Stimulated activated CD4-positive, alpha-beta T cell treated with anti-CD3 and anti-CD28 coated beads, Interleukin-1b, Interleukin-23, amount 100 ng/mL, for 1 hour (primary cell): Measurements from ENCODE around the gene TTLL10.
"Not testable (repeated sequence)": the region's sequence is repeated elsewhere in the genome, so short reads cannot be mapped to it uniquely, and the experiment has no call there.

Source experiments
- DNase-seq, 2 donors: peaks; one replicate each; pipeline ENCODE4 v3.0.0-alpha.2; 2020; ENCODE audit warnings: low read depth in 2 of 2

TTLL10 gene

DNA sequence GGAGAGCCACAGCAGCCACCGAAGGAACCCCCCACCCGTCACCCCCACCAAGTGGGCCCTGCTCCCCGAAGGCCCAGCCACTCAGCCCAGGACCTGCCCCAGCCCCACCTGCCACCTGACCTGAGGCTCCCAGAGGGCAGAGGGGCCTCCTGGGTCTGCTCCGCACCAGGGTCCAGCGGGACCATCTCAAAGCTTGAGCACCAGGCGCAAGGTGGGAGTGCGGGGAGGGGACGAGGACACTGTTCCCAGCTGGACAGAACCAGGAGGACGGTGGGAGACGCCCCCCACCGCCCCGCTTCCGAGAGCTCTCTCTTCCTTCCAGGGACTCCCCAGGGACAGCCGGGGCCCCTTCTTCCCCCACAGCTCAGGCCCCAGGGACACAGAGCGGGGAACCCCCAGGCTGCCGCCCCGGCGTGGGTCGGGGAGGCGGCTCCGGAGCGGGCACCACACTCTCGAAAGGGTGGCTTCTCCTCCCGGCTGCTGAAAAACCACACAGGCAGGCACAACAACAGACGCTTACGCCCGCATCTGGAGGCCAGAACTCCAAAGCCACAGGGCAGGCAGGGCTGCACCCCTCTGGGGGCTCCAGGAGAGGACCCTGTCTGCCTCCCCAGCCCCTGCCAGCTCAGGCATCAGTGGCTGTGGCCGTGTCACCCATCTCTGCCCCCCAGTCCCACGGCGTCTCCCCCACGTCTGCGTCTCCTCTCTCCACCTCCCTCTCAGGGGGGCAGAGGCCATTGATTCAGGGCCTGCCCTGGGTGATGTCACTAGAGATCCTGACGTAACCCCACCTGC, 1.9 kb upstream of the TTLL10 start:
- no peak for DNase-seq

DNA sequence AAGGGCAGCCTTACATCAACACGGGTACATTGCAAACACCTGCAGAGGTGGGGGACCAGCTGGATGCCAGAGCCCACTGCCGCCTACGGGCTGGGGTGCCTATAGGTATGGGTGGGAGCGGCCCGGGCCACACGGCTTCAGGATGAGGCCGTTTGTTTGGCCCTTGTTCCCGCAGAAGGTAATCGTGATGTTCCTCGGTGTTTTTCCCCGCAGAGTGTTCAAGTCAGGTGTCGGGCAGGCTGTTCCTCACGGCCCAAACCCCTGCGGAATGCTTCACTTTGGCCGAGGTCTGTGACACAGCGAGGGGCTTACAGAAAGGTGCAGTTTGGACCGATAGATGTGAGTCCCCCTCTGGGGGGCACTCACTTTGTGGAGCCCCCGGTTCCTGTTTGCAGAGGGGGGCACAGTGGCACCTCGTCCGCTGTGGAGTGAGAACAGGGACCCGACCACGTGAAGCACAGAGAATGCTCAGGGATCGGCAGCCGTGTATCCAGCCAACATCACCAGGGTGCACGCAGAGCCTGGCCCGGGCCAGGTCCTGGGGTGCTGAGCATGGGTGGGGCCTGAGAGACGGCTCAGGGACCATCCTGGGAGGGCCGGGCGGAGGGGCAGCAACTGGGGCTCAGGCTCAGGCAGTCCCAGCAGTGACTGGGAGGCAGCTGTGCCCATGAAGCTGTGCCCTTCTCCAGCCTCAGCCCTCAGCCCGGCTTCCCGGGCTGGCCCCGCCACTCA, 453 bp upstream of the TTLL10 start:
- no peak for DNase-seq

DNA sequence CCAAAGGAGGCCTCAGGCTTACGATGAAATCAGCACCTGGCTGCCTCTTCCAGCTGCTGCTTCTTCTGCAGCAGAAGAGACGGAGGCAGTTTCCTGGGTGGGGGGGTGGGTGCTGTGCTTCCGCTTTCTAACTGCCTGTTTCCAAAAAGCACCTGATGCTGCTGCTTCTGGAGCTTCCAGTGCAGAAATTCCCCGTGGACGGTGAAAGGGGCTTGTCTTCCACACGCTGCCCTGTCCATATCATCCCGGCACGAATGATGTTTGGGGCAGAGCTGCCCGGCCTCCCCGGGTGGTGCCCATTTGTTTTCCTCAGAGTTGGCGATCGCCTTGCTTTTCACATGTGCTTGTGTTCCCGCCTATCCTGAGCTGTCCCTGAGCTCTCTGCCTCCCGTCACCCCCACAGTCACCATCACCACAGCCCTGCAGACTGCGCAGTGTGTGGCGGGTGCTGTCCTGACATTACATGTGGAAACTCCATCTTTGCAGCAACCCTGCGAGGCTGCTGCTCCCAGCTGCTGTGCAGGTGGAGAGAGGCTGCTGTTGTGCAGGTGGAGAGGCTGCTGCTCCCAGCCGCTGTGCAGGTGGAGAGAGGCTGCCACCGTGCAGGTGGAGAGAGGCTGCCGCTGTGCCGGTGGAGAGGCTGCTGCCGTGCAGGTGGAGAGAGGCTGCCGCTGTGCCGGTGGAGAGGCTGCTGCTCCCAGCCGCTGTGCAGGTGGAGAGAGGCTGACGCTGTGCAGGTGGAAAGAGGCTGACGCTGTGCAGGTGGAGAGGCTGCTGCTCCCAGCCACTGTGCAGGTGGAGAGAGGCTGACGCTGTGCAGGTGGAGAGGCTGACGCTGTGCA, 1.8 kb downstream of the TTLL10 start:
- DNase-seq = no peak

DNA sequence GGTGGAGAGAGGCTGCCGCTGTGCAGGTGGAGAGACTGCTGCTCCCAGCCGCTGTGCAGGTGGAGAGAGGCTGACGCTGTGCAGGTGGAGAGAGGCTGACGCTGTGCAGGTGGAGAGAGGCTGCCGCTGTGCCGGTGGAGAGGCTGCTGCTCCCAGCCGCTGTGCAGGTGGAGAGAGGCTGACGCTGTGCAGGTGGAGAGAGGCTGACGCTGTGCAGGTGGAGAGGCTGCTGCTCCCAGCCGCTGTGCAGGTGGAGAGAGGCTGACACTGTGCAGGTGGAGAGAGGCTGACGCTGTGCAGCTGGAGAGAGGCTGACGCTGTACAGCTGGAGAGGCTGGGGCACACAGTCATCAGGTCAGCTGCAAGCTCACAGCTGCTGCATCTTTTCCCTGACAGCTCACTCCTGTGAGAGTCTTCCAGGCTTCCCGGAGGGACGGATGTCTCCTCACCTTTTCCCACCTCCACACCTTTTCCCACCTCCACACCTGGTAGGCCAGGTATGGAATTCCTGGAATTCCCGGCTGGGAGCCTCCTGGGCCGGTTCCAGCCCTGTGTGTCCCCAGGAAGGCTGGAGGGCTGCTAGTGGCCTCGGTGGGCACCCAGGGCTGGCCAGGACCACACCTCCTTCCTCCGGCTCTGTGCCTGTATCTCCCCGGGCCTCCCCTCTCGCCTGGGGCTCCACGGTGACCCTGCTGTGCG, 2.5 kb downstream of the TTLL10 start:
- not testable (repeated sequence) for DNase-seq

DNA sequence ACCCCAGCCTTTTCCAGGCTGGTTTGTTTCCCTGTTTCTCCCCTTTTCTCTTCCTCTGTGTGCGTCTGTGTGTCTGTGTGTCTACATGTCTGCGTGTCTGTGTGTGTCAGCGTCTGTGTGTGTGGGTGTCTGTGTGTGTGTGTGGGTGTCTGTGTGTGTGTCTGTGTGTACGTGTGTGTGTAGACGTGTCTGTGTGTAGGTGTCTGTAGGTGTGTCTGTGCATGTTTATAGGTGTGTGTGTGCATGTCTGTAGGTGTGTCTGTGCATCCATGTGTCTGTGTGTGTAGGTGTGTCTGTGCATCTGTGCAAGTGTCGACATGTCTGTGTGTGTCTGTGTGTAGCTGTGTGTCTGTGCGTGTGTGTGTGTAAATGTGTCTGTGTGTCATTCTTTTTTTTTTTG, 3.3 kb downstream of the TTLL10 start:
- DNase-seq = no peak

DNA sequence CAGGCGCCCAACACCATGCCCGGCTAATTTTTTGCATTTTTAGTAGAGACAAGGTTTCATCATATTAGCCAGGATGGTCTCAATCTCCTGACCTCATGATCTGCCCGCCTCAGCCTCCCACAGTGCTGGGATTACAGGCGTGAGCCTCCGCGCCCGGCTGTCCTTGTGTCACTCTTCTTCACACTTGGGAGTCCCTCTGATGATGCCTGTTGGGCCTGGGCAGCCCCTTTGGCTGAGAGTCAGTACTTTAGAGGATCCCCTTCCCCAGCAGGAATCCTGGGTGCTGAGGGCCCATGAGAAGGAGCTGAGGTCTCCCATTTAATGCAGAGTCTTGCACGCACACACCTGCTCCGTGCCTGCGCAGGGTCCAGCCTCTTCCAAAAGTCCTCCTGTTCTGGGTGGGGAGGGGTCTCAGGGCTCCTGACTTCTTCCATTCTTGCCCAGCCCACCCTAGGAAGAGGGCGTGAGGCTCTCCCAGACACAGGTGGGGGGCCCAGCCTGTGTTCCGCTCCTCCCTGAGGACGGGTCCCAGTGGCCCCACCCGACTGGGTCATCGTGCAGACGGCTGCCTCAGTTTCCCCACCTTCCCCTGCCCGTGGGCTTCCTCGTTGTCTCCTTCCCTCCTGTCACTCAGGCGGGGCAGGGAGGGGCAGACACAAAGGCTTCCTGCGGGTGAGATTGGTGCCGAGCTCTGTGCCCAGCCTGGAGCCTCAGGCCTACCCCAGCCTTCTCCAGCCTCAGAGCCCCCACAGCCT, 3.9 kb downstream of the TTLL10 start:
- DNase-seq = no peak

DNA sequence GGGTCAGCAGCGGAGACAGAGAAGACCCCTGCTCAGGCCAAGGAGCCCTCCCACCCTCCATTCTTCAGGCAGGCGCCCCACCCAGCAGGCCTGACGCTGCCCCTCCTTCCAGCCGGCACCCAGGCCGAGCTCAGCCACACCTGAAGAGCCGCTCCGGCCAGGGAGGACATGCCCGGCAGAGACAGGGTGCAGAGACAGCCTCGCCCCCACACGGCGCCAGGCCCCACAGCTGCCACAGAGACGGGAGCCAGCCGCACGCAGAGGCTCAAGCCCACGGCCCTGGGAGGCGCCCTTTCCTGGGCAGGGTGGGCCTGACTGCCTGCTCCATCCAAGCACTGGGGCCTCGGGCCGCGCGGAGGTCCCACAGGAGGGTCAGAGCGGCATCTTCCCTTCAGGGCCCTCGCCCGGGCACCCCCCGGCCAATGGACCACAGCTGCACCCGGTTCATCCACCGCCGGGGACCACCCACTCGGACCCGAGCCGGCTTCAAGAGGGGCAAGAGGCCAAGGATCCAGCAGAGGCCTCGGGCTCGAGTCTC, 5.2 kb downstream of the TTLL10 start:
- DNase-seq = no peak

DNA sequence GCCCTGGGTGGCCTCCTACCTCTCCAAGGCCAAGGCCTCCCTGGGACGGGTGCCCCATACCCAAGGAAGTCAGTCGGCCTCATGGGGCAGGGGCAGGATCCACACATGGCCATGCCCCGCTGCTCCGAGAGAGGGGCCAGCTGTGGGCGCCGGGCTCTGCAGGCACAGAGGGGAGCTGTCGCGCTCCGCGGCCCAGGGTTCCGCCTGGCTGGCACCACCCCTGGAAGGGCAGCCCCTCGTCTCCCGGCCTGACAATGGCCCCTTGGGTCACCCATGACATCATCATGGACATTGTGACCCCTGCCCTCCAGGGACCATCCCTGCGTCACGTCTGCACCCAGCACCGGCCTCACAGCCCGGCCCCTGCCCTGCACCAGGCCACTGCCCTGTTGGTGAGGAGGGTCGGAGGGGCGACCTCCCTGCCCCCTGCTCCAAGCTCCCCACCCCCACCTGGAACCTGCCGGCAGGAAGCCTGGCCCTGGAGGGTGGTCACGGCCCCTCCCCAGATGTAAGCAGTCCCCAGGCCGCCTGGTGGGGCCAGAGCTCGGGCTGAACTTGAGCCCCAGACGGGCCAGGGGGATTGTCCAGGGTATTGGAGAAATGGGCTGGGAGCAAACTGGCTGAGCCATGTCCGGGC, 5.8 kb downstream of the TTLL10 start:
- no peak for DNase-seq

DNA sequence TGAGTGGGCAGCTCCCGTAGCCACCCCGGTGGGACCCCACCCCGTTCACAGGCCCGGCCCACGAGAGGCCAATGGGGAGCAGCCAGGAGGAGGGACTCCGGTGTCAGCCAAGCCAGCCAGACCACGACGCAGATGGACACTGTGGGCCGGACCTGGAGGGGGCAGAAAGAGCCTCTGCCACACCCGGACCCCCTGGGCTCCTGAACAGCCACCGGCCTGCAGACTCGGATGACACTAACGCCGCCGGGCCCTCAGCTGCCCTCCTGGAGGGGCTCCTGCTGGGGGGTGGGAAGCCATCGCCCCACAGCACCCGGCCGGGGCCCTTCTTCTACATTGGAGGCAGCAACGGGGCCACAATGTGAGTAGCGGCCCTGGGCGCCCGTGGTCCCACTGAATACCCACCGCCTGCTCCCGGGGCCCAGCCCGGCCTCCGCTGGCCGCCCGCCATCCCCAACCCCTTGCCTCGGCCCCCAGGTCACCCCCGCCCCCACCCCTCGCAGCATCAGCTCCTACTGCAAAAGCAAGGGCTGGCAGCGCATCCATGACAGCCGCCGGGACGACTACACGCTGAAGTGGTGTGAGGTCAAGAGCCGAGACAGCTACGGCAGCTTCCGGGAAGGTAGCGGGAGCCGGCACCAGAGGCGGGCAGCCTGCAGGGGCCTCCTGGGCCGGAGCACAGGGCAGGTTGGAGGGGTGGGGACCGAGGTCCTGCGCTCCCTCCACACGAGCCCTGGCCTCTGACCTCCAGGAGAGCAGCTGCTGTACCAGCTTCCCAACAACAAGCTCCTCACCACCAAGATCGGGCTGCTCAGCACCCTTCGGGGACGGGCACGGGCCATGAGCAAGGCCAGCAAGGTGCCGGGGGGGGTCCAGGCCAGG, 6.5 kb downstream of the TTLL10 start:
- DNase-seq = no peak

DNA sequence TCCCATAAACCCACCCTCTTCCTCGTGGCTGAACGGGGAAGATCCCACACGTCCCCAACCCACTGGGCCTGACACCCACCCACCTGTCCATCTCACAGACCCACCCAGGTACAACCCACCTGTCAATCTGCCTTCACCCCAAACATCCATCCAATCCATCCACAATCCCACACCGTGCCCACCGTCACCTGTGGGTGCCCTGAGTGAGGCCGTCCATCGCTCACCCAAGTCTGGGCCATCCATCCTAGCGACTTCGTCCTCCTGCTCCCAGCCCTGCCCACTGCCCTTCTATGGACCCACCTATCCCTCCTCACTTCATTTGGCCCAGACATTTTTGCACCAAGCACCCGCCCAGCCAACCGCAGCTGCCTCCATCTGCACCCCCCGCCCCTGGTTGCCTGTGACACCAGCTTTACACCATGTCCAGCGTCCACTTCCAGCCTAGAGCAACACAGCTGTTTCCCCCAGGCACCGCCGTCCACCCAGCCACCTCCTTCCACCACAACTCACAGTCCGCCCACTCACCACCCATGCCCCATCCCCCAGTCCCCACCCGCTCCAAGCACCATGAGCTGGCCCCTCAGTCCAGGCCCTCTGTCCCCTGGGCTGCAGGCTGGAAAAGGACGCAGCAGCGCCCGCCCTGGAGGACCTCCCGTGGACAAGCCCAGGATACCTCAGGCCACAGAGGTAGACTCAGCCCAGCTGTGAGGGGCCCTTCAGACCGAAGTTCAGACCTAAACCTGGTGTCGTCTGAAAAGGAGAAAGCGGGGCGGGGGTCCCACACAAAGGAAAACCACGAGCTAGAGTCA, 7.7 kb downstream of the TTLL10 start:
- no peak for DNase-seq

DNA sequence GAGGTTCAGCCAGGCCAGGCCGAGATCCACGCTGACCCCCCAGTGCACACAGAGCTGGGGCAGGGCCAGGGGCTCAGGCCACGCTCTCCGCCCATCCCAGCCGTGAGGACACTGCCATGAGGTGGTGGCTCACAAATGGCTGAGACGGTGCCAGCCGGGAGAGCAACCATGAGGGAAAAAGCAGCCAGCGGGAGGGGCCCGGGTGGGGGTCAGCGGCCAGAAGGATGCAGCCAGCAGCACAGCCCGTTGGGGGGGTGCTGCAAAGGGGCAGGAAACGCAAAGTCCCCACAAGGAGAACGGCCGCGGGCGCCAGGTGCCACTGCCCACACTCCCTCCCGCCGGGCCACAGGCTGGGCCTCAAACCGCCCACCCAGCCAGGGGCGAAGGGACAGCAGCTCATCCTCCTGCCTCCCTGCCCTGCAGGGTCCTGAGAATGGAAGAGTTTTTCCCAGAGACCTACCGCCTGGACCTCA, 8.3 kb downstream of the TTLL10 start:
- no peak for DNase-seq

DNA sequence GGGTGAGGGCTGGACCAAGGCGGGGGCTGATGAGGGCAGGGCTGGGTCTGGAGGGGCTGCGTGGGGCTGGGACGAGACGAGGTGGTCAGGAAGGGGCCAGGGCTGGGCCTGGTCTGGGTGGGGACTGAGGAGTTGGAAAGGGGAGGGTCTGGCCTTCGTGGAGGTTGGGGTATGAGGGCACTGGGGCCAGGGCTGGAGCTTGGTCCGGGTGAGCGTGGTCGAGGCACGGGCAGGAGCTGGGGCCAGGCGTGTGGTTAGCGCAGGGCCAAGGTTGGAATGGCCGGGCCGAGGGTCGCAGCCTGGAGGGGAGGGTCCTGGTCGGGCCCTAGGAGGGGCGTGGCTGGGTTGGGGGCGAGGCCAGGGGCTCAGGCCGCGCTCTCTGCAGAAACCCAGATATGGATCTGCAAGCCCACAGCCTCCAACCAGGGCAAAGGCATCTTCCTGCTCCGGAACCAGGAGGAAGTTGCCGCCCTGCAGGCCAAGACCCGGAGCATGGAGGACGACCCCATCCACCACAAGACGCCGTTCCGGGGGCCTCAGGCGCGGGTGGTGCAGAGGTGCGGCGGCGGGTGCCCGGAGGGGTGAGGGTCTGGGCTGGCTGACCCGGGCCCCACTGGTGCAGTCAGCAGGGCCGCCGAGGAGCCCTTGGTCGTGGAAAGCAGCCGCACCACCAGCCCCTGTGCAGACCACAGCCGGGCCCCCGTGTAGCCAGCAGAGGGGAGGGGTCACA, 9.0 kb downstream of the TTLL10 start:
- DNase-seq = no peak

DNA sequence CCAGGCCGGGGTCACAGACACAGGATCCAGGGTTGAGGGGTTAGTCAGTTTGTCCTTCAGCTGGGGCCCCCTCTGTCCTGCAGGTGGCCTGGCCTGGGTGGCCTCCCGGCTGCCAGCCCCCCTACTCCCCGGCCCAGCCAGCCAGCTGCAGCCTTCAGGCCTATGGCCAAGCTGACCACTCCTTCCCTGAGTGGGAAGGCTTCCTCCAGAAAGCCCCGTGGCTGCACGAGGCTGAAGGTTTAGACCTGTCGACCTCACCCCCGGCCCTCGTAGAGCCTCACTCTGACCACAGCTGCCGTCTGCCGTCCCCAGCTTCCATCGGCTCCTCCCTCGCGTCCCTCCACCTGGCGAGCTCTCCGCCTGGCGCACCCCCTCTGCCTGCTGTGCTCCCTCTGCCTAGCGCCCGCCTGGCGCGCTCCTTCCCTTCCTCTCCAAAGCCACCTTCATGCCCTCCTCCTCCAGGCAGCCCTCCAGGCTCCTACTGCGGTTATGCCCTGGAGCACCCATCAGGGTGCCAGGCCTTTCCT, 9.6 kb downstream of the TTLL10 start:
- no peak for DNase-seq

DNA sequence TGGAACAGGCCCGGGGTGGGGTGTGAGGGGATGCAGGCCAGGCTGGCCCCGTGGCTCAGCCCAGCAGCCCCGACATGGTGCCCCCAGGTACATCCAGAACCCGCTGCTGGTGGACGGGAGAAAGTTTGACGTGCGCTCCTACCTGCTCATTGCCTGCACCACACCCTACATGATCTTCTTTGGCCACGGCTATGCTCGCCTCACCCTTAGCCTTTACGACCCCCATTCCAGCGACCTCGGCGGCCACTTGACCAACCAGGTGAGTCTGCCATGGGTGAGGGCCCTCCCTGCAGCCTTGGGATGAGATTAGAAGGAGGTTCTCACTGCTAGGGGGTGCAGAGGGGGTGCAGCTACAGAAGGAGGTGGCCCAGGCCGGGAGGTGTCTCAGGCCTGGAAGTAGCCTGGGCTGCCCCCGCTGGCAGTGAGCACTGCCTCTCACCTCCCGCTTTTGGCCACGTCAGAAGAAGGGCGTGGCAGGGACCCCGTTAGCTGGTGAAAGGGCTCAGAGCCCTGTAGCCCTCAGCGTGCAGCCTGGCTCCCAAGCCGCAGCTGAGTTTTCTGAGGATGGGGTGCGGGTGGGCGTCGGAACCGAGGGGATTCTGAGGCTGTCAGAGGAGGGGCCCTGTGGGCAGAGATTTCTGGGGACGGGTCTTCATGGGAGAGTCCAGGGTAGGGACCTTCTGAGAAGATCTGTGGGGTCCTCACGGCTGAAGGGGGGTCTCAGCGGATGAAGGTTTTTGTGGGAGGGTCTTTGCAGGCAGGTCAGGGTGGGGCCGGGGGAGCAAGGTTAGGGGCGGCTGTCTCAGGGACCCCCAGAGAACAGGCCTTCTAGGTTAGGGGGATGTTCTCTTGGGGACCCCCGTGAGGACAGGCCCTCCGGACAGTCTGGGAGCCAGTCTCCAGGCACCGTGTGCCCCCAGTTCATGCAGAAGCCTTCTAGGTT, 10.4 kb downstream of the TTLL10 start:
- no peak for DNase-seq

DNA sequence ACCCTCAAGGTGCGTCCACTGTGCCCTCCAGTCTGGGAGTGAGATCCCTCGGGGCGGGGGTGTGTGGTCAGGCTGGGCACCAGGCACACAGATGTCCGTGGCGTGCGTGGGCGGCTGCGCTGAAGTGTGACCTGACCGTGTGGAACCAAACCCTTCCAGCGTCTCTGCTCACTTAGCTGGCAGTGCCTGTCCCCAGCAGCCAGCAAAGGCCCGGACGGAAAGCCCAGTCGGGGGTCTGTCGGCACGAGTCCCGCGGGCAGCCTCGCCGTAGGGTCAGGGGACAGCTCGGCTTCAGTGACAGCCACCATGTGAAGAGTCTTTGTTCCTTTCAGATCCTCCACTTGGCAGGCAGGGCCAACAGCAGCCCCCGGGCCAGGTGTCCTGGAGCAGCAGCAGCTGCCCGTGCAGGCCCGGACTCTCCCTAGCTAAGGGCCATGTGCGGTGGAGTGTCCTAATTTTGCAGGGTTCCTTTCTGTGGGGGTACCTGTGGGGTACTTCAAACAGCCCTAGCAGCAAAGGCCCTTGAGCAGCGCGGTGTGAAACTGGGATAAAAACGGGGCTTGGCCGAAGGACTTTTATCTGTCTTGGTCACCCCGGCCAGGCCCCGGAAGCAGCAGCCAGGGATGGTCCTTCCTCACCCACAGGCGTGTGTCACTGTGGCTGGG, 11.6 kb downstream of the TTLL10 start:
- DNase-seq = no peak

DNA sequence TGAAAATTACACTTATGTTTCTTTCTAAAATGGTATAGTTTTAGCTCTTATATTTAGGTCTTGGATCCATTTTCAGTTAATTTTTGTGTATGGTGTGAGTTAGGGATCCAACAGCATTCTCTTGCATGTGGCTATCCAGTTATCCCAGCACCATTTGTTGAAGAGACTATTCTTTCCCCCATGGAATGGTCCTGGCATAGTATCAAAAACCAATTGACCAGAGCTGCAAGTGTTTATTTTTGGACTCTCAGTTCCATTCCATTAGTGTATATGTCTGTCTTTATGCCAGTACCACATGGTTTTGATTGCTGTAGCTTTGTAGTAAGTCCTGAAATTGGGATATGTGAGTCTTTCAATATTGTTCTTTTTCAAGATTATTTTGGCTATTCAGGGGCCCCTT, 14.3 kb downstream of the TTLL10 start:
- no peak for DNase-seq
